HPDE6-E6E7 (cell line): ENCODE measurements around the gene ELMOD1.
"Not testable (repeated sequence)": the region's sequence is repeated elsewhere in the genome, so short reads cannot be mapped to it uniquely, and the experiment has no call there.

Experiments used
- DNase-seq: peaks from one replicate; pipeline ENCODE4 v3.0.0; 2011; ENCODE audit warnings: missing footprints; ENCODE audit errors: extremely low spot score

Gene ELMOD1

GRCh38 chr11:107590460-107591377 is at the start of gene ELMOD1:
Gene ELMOD1, plus strand, starts transcription at chr11:107591147. Its CDS starts 27,043 bp downstream, at chr11:107618190.
- peak; percentile 52 for DNase-seq

GRCh38 chr11:107545101-107545514 is 45.8 kb upstream of the ELMOD1 start:
- peak; percentile 80 for DNase-seq

DNA sequence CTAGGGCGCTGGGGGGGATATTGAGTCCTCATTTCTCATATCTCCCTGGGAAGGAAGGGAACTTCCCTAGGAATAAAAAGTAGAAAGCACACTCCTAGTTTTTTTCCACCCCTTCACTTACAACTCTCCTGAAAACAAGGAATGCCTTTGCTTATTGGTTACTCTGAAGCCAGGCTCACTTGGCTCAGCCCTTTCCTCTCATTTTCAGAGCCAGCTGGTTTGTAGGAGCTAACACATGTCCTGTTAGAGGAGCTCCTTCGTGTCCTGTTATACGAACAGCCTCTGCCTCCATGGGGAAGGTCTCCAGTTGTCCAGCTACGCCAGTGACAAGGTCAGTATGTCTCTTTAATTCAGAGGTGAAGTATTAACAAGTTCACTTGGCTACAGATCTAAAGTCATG is 43.0 kb upstream of the ELMOD1 start:
- DNase-seq = no peak

DNA sequence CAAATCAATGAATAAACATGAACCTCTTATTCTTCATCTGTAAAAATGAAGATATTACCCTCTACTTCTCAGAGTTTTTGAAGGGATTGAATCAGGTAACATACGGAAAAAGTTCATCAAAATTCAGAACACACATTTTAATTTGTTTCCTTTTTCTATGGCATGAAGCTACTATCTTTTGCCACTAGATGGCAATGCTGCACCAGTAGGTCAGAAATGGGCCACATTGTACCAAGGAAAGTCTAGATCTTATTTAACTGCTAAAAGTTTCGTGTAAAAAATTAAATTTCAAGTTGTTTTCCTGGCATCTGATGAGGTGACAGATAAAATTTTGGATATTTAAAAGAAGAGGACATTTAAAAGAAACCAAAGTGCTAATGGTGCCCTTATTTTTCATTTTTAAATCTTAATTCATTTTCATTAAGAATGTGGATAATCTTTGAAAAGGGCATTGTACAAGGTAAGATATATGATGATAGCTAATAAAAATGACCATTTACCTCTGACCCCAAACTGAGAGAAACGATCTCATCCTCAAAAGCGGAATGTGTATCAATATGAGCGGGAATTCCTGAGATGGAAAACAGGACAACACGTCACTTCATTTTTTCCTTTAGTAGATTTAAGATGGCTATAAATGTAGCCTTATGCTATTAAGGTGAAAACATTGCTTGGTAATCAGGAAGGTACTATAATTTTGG is 41.5 kb upstream of the ELMOD1 start:
- no peak for DNase-seq

- no peak for DNase-seq
Observed at GRCh38 chr11:107549954-107550285, 41.0 kb upstream of the ELMOD1 start.

GRCh38 chr11:107550304-107550703 is 40.6 kb upstream of the ELMOD1 start:
- no peak for DNase-seq

DNA sequence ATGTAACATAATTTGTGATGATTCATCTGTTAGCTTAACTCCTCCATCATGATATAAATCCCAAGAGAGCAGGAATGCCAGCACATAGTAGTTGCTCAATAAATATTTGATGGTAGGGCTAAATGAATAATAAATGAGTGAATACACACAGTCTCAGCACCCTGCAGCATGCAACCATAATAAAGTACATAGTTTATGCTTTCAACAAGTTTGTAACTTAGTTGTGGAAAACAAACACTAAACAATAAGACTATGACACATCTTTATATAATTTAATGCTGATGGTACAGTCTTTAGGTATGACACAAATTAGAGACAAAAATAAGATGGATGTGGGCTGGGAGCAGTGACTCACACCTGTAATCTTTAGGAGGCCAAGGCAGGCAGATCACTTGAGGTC is 29.3 kb upstream of the ELMOD1 start:
- DNase-seq = no peak

- peak; percentile 80 for DNase-seq
Observed at GRCh38 chr11:107562647-107563208, 28.2 kb upstream of the ELMOD1 start.

DNA sequence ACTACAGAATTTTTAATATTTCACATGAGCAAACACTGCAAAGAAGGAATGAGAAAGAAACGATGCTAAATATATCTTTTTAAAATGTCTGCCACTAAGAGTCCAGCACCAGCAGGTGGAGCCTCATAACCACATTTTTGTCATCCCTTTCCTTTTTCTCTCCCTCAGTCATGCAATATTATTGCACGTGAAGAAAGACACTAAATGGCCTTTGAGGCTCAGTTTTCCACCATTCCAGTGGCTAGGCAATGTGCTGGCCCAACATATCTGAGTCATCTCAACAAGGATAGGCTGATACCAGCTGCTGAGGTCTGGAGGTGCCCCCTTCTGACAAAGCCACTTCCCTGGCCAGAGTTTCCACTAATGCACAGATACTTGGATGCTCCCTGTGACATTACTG is 27.2 kb upstream of the ELMOD1 start:
- peak; percentile 22 for DNase-seq

- DNase-seq = no peak
Observed at GRCh38 chr11:107564877-107565218, 26.1 kb upstream of the ELMOD1 start.

- peak; percentile 56 for DNase-seq
Observed at GRCh38 chr11:107565219-107565937, 25.6 kb upstream of the ELMOD1 start, which contains the start of gene ALKBH8. Gene ALKBH8, minus strand, starts transcription at chr11:107565735. Its CDS starts 4,842 bp downstream, at chr11:107560893.

GRCh38 chr11:107565955-107566501 is 24.9 kb upstream of the ELMOD1 start:
- DNase-seq = not testable (repeated sequence)

GRCh38 chr11:107566569-107566968 is 24.4 kb upstream of the ELMOD1 start:
- no peak for DNase-seq

DNA sequence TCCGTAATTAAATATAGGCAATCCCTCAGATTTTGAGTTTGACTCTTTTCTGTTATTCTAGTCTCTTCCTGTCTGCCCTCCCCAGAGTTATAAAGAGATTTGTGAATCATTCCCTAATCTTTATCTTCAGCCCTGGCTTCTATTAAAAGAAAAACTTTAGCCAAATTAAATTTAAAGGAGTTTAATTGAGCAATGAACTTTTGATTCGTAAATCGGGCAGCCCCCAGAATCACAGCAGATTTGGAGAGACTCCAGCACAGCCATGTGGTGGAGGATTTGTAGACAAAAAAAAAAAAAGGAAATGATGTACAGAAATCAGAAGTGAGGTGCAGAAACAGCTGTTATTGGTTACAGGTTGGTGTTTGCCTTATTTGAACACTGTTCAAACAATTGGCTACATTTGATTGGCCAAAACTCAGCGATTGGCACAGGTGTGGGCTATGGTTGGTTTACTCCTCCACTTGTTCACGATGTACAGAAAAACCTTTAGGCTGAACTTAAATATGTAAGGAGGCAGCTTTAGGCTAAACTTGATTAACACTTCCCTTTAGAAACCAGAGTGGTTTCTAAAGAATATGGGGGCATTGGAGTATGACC is 23.1 kb upstream of the ELMOD1 start:
- no peak for DNase-seq

GRCh38 chr11:107570015-107570414 is 20.9 kb upstream of the ELMOD1 start:
- no peak for DNase-seq

DNA sequence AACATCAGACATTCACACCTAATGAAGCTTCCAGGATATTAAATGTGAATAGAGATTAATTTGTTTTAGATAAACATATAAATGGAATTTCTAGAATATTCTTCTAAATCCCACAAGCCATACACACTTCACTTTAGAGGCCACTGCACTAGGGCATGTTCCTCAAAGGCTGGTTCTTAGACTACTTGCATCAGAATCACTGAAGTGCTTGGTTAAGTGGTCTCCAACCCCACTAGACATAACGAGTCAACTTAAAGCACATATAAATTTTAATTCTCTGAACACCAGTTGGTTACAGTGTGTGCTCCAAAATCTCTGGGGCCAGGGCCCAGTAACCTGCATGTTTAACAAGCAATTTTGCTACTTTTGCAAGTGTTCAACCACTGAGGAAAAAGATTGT is 17.5 kb upstream of the ELMOD1 start:
- DNase-seq = no peak

DNA sequence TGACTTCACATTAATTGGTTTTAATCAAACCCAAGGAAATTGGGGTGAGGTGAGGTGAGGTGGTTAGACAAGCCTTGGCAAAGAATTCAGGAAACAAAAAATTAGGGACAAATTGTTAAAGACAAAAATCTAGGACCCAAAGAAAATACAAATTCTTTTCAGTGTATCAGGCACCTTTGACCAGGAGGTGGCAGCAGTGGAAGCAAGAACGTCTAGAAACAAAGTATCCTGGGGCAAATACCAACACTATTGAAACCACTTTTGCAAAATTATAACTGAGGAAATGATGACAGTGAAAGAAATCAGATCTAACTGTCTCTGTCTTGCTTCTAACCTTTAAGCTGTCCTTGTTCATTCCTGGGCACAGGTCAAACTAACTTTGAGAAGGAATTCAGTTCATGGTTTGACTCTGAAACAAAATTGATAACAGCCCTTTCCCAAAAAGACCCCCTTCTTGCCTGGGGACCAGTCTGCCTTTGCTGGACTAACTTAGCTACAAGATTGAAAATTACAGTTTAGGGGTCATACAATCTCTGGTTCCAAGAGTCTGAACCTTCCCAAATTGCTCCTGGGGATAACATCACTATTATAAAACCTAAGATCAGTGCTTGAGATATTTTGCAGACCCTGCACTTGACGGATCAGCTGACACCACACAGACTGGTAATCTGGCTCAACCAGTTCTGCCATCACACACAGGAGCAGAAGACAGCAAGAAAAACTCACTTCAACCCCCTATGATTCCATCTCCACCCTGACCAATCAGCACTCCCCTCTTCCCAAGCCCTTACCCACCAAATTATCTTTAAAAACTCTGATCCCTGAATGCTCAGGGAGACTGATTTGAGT is 14.2 kb upstream of the ELMOD1 start:
- not testable (repeated sequence) for DNase-seq

- no peak for DNase-seq
Observed at GRCh38 chr11:107577346-107577711, 13.6 kb upstream of the ELMOD1 start.

- DNase-seq = not testable (repeated sequence)
Observed at GRCh38 chr11:107579169-107579568, 11.8 kb upstream of the ELMOD1 start.

DNA sequence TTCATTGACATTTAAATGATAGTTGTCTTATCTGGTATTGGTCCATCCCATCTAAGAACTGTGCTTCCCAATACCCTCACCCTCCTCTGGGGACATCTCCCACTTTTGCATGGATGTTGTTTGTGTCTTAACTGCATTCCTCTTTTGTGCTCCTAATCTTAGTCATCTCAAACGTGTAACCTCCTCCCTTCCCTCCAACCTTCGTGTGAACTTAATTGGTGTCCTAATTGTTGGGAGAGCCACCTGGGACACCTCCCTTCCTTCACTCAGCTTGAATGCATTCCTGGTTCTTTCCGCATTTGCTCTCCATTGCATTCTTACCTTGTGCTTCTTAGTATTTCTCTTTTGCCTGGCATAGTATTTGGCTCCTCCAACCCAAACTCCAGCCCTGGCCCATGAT is 9.8 kb upstream of the ELMOD1 start:
- no peak for DNase-seq
